ENCODE results near the gene SCN5A. TPM values are rescaled to one million over a fixed set of nuclear protein-coding genes. Genes with fewer than 3 reads are reported as not detected.

The SCN5A gene
- 0.23 and 0.72 TPM in 2 replicates for total RNA-seq

DNA sequence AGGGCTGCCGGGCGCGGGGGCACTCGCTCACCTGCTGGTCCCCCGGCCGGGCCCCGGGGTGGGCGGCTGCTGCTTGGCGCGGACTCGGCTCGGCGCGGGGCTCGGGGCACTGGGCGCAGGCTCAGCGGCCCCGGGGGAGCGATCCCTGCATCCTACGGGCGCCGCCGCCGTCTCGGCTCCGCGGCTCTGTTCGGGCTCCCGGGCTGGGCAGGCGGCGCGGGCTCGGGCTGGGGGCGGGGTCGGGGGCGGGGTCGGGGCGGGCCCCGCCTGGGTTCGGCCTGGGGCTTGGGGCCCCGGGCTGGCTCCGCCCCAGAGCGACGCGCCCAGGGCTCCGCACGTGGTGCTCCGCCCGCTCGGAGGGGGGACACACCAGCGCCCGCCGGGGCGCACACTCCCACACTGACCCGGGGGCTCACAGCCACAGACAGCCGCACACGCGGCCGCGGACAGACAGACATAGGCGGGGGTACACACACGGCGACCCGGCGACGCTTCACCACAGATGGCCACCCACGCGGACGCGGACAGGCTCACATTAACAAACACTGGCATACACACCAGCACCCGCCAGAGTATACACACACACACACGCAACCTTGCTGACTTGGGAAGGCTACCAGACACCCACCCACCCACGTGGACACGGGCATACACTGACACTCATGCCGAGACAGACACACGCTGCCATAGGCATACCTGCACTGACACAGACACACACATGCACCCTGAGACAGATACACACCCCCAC lies at the start of gene SCN5A:
Gene SCN5A (minus strand): TSS at position 188 of the 748 bp plus-strand sequence. CDS start 16,380 bp downstream, outside the sequence.

Other genes with a start within 250 kb of the SCN5A start
- gene ACVR2B, start 195.8 kb downstream of the SCN5A start, total RNA-seq = 3.2 and 4.0 TPM in 2 replicates
- gene EXOG, start 153.3 kb downstream of the SCN5A start, total RNA-seq = 8.9 and 46.1 TPM in 2 replicates
- gene SCN10A, start 166.5 kb upstream of the SCN5A start, total RNA-seq = under 0.01 TPM in 1 of 2 replicates, not detected in the other